Hepatocyte (in vitro differentiated cells): ENCODE data around the gene PTS. TPM values are rescaled to one million over a fixed set of nuclear protein-coding genes. Genes with fewer than 3 reads are reported as not detected.

Experiments used
- DNase-seq: peaks from one replicate; pipeline ENCODE4 v3.0.0-alpha.2; 2016; ENCODE audit warnings: low spot score
- H2AFZ ChIP-seq: fragments of 200-600 bp; sonication (generic); 2 replicates; pipeline ENCODE4 v1.6.0; 2016; ENCODE audit warnings: antibody characterized with exemption, mild to moderate bottlenecking
- H3K27ac ChIP-seq: fragments of 200-600 bp; sonication (generic); 2 replicates; pipeline ENCODE4 v1.5.1; 2016; ENCODE audit warnings: mild to moderate bottlenecking
- H3K27me3 ChIP-seq: fragments of 200-600 bp; sonication (generic); 2 replicates; pipeline ENCODE4 v1.6.1; 2016
- H3K36me3 ChIP-seq: fragments of 200-600 bp; sonication (generic); replicated peaks from 2 replicates; pipeline ENCODE4 v1.5.1; 2016; ENCODE audit warnings: low read depth; ENCODE audit not compliant: insufficient read depth
- H3K4me1 ChIP-seq: fragments of 200-600 bp; sonication (generic); 2 replicates; pipeline ENCODE4 v1.5.1; 2016; ENCODE audit warnings: mild to moderate bottlenecking, moderate library complexity; ENCODE audit not compliant: insufficient read depth
- H3K4me2 ChIP-seq: fragments of 200-600 bp; sonication (generic); 2 replicates; pipeline ENCODE4 v1.6.0; 2016
- H3K4me3 ChIP-seq: fragments of 200-600 bp; sonication (generic); 2 replicates; pipeline ENCODE4 v1.5.1; 2016; ENCODE audit warnings: mild to moderate bottlenecking
- H3K79me2 ChIP-seq: fragments of 200-600 bp; sonication (generic); 2 replicates; pipeline ENCODE4 v1.6.0; 2017; ENCODE audit warnings: mild to moderate bottlenecking
- H3K9me2 ChIP-seq: fragments of 200-600 bp; sonication (generic); replicated peaks from 2 replicates; pipeline ENCODE4 v1.6.0; 2017; ENCODE audit warnings: mild to moderate bottlenecking; ENCODE audit not compliant: insufficient read depth
- H3K9me3 ChIP-seq: fragments of 200-600 bp; sonication (generic); 2 replicates; pipeline ENCODE4 v1.5.1; 2016; ENCODE audit warnings: low read depth, mild to moderate bottlenecking
- H4K20me1 ChIP-seq: fragments of 200-600 bp; sonication (generic); 2 replicates; pipeline ENCODE4 v1.6.0; 2016; ENCODE audit warnings: mild to moderate bottlenecking; ENCODE audit not compliant: insufficient read depth, poor library complexity, severe bottlenecking
- CTCF ChIP-seq: fragments of 200-600 bp; sonication (generic); IDR thresholded peaks from 2 replicates; pipeline ENCODE4 v1.5.1; 2016; ENCODE audit warnings: antibody characterized with exemption, mild to moderate bottlenecking; ENCODE audit not compliant: poor library complexity
- EZH2 ChIP-seq: fragments of 200-600 bp; sonication (generic); IDR thresholded peaks from 2 replicates; pipeline ENCODE4 v1.6.1; 2016; ENCODE audit warnings: antibody characterized with exemption, mild to moderate bottlenecking, borderline replicate concordance
- EZH2phosphoT487 ChIP-seq: fragments of 200-600 bp; sonication (generic); IDR thresholded peaks from one replicate; pipeline ENCODE4 v1.6.1; 2018; ENCODE audit warnings: antibody characterized with exemption, mild to moderate bottlenecking, low read depth, moderate library complexity; ENCODE audit not compliant: unreplicated experiment, severe bottlenecking
- WGBS: methylation state at CpG from one replicate; pipeline ENCODE4 v1.1.6; 2016; ENCODE audit warnings: low lambda C conversion rate; ENCODE audit errors: missing lambda C conversion rate; 5-methylcytosine and 5-hydroxymethylcytosine counted together
- polyA plus RNA-seq: library from polyadenylated mRNA; unstranded; fragments of >200 nt; fragmentation: Nextera tagmentation; extraction: Ambion mirVana; gene quantifications from 2 replicates; pipeline ENCODE4 v1.2.1, GENCODE V29; 2016
- total RNA-seq: library from RNA; depleted of rRNA; stranded (reverse); fragments of >200 nt; gene quantifications from 2 replicates; pipeline ENCODE4 v1.2.3, GENCODE V29; 2014

The PTS gene
- total and polyA plus RNA-seq, 2 experiments from 2014 or later, result 44.3 to 84.6 TPM

DNA sequence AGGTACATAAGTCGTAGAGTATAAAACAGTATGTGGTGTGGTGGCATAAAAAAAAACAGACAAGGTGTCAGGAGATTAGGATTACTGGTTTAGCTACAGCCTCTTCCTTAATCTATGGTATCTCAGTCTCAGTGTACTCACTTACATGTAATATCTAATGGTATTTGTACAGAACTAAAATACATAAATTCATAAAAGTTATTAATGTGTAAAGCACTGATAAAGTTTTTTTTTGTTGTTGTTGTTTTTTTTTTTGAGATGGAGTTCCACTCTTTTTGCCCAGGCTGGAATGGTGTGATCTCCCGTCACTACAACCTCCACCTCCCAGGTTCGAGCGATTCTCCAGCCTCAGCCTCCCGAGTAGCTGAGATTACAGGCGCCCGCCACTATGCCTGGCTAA lies 2.9 kb downstream of the PTS start:
- H2AFZ ChIP-seq, result no peak overlapping the region
- no peaks in the 10 kb centered on the region for H3K9me3 ChIP-seq
- no peaks in the 10 kb centered on the region for H3K9me2 ChIP-seq
- no peaks in the 10 kb centered on the region for H4K20me1 ChIP-seq
- H3K4me3 ChIP-seq, result no peak overlapping the region
- H3K27me3 ChIP-seq, result no peaks in the 10 kb centered on the region
- no peaks in the 10 kb centered on the region for H3K4me1 ChIP-seq
- 97% methylated on average over 7 of the region's 7 CpGs for WGBS
- no peak overlapping the region for H3K27ac ChIP-seq
- DNase-seq, result no peak
- TF ChIP-seq EZH2phosphoT487 (no peak), EZH2 (no peak), CTCF (no peak)
- peaks cover 37% of the 10 kb centered on the region for H3K79me2 ChIP-seq
- no peak overlapping the region for H3K4me2 ChIP-seq
- no peaks in the 10 kb centered on the region for H3K36me3 ChIP-seq

DNA sequence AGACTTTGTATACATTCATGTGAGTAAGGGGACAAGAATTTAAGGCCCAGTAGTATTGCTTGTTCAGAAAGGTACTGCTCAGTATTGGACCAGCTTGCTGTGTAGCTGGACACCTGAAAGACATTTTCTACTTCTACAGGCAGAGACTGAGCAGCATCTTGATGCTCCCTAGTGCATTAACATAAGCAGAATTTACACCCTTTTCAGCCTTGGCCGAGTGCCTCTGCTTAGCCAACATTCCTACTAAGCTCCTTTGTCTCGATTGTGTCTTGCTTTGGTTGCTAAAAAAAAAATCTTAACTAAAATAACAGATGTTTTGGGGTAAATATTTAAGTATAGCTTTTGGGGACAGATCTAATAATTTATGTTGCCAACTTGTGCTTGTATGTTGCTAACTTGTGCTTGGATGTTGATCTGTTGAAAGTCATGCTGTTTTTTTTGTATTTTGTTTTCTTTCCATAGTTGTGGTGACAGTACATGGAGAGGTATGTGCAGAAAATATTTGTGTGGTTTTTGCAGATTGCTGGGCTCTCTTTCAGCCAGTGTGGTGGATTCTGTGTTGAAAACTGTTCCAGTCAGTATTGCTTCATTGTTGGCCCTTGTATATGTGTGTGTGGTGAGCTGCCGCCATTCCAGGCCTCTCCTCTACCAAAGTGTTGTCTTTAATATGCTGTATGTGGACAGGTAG lies 3.7 kb downstream of the PTS start:
- TF ChIP-seq EZH2 (no peak), EZH2phosphoT487 (no peak), CTCF (no peak)
- Histone ChIP-seq H3K9me2 (no peaks in the 10 kb centered on the region), H3K4me3 (no peak overlapping the region), H3K4me2 (no peak overlapping the region), H3K79me2 (peaks cover 37% of the 10 kb centered on the region), H3K36me3 (no peaks in the 10 kb centered on the region), H3K27ac (no peak overlapping the region), H2AFZ (no peak overlapping the region), H3K27me3 (no peaks in the 10 kb centered on the region), H3K9me3 (no peaks in the 10 kb centered on the region), H3K4me1 (no peaks in the 10 kb centered on the region), H4K20me1 (no peaks in the 10 kb centered on the region)
- WGBS, result 62% methylated on average over 3 of the region's 3 CpGs
- no peak for DNase-seq

GRCh38 chr11:112231952-112232351 lies 5.7 kb downstream of the PTS start:
- Histone ChIP-seq H3K36me3 (no peaks in the 10 kb centered on the region), H3K27me3 (no peaks in the 10 kb centered on the region), H3K27ac (no peak overlapping the region), H3K4me3 (no peak overlapping the region), H3K4me2 (no peak overlapping the region), H2AFZ (no peak overlapping the region), H3K79me2 (peaks cover 33% of the 10 kb centered on the region), H3K4me1 (no peaks in the 10 kb centered on the region), H3K9me2 (no peaks in the 10 kb centered on the region), H3K9me3 (no peaks in the 10 kb centered on the region), H4K20me1 (no peaks in the 10 kb centered on the region)
- DNase-seq, result no peak
- WGBS, result 75% methylated on average over 2 of the region's 2 CpGs
- no peak for TF ChIP-seq EZH2phosphoT487
- no peak for TF ChIP-seq EZH2
- TF ChIP-seq CTCF, result no peak
